OCI-M1 (cell line): ENCODE measurements around the gene TAF6.

ENCODE experiments used
- DNase-seq: peaks from one replicate; lab custom pipeline; 2025; lab: John Stamatoyannopoulos, UW

Gene TAF6

DNA sequence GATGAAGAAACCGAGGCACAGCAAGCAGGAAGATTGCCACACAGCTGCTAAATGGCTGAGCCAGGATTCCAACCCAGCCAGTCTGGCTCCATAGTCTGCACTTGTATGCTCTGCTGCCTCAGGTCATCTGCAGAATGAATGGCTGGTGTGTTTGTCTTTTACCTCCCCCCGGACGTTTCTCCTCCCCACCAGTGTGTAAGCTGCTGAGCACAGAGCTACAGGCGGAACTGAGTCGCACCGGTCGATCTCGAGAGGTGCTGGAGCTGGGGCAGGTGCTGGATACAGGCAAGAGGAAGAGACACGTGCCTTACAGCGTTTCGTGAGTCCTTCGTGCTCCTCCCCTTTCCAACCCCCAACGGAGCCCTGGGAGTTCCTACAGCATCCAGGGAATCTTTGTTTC lies 2.9 kb upstream of the TAF6 start:
- no peak for DNase-seq

DNA sequence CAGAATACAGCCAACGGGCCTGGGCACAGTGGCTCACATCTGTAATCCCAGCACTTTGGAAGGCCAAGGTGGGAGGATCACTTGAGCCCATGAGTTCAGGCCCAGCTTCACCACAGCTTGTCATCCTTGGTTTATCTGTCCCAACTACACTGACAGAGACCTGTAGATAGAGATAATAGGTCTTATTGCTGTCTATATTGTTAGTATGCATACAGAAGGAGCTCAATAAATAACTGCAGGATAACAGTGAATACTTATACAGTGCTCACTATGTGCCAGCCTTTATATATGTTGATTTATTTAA lies 1.5 kb upstream of the TAF6 start:
- DNase-seq, result no peak

DNA sequence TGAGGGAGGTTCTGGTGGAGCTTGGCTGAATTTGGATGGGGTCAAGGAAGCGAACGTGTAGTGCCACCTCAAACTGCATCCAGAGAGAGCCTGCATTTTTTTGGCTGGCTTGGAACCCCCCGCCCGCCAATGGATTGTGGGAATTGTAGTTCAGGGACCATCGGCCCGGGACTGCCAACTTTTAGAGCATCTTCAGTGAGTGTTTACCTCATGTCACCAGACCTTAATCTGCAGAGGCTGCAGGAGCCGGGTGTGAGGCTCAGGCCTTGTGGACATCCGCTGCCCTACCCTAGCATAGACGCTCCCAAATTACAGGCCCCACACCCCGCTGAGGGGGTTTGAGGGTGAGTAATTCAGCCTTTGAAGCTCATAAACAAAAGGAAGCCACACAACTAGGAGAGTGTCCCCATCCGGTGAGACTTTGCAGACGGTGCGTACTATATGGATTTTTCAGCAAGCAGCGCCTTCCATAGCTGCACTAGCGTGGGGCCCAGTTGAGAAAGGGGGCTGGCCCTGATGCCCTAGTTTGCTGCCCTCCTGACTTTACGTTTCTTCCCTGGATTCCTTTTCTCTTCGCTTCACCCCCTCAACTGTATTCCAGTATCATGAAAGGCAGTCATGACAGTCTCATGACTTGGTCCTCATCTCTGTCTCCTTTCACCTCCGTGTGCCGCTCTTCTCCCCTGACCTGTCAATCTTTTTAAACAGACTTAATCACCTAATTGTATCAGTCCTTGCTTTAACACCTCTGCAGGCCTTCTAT lies 993 bp upstream of the TAF6 start:
- peak; percentile 90 for DNase-seq

DNA sequence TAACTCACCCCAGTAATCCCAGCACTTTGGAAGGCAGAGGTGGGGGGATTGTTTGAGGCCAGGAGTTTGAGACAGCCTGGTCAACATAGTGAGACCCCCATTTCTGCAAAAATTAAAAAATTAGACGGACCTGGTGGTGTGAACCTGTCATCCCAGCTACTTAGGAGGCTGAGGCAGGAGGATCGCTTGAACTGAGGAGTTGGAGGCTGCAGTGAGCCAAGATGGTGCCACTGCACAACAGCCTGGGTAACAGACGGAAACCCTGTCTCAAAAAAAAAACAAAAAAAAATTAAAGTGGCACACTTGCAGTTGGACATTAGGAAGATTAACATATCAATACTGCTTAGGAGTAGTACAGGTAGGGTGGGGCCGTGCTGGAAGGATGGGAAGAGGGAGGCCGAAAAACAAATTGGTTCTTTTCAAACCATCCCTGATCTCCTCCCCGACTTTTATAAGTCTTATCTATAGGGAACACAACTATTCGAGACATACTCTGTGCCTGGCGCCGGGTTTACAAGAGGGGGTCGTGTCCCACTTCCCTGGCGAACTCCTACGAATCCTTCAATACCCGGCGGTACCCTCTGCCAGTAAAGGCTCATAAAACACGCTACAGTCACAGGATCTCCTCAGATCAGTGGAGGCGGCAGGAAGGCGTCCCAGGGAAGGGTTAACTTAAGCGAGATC lies 628 bp downstream of the TAF6 start:
- DNase-seq, result peak; percentile 68

DNA sequence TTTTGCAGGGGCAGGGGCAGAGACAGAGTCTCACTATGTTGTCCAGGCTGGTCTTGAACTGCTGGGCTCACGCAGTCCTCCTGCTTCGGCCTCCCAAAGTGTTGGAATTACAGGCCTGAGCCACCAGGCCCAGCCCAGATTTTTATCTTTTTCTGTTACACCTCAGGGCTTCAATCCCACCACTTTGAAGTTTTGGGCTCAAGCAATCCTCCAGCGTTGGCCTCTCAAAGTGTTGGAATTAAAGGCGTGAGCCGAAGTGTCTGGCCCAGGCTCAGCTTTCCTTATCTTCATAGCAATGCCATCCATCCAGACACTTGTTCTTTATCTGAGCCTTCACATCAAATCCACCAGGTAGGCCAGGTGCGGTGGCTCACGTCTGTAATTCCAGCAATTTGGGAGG lies 4.1 kb downstream of the TAF6 start:
- DNase-seq, result no peak

DNA sequence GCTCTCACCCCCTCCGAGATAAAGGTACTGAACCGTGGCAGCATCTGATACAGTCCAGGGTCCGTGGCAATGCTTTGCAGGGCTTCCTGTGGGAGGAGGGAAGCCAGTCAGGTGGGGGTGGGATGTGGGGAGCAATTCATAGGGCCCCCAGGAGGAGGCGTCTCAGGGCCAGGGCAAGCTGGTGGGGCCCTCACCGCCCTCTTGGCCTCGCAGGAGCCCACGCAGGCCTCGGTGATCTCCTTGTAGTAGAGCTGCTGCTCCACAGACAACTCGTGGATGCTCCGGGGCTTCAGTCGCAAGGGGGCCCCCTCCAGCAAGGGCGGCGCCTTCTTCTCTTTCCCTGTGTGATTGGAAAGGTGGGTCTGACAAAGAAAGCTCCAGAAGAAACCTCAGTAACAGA lies 7.2 kb downstream of the TAF6 start:
- DNase-seq, result no peak

DNA sequence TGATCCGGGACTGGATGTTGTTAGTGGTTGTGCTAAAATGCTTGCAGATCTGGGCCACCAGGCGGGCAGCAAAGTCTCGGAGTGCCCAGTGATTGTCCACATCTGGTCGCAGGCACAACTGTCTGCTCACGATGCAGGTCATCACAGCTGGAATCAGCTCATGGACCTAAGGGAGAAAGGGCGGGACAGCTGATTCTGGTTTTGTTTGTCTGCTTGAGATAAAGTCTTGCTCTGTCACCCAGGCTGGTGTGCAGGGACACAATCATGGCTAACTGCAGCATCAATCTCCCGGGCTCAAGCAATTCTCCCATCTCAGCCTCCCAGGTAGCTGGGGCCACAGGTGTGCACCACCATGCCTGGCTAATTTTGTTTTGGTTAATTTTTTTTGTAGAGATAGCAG lies 8.0 kb downstream of the TAF6 start:
- no peak for DNase-seq

DNA sequence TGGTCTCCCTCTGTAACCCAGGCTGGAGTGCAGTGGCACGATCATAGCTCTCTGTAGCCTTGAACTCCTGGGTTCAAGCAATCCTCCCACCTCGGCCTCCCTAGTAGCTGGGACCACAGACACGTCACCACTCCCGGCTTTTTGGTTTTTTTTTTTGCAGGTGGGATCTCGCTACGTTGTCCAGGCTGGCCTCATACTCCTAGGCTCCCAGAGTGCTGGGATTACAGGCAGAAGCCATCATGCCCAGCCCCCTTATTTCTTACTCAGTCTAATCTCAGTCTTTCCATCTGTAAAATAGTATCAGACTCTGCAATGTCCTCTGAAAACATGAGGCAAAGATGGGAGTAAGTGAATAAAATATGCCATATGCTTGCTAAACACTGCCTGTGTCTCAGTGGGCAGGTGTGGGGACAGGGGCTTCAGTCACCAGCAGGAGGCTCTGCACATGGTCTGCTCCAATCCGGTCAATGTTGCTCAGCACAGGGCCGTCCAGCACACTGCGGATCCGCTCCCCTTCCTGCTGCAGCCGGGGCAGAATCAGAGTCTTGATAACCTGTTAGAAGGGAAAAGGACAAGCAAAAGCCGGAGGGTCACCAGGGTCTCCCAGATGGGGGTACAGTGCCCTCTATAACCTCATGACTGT lies 9.5 kb downstream of the TAF6 start:
- DNase-seq, result no peak

DNA sequence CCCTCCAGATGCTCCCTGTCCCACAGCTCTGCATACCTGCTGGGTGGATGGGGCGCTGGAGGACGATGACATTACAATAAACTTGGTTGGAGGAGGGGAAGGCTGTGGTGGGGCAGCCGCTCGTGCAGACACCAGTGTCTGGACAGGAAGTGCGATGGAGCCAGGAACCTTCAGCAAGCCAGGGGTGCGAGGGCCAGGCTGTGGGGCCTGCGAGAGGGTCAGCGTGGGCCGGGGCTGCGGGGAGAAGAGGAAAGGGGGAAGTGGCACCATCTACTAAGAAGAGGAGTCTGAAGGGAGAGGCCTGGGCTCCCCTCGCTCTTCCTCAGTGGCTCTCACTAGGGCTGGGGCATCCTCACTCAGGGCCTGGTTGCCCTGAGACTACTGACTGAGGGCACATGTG lies 11.3 kb downstream of the TAF6 start:
- DNase-seq, result no peak

DNA sequence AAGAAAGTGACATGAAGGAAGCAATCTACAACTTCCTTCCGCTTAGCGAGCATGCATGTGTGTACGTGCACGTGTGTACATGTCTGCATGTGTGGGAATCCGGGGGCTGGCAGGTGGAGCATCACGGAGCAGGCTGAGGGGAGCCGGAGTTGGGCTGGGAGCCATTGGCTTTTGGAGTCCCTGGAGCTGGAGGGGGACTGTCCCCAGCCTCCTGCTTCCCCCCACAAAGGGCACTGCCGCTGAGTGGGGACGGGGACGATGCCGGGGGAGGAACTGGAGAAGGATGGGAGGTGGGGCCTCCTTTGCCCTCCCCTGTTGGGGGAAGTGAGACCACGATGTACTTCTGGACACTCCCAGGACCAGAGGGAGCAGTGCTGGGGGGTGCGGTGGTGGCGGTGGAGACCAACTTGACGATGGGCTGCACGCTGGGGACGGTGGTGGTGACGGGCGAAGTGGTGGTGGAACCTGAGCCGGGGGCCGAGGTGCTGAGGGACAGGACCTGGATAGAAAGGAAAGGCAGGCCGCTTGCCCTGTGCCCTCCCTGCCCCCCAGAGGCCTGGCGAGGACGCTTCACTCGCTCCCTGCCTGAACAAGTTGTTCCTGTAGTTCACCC lies 11.9 kb downstream of the TAF6 start:
- no peak for DNase-seq

DNA sequence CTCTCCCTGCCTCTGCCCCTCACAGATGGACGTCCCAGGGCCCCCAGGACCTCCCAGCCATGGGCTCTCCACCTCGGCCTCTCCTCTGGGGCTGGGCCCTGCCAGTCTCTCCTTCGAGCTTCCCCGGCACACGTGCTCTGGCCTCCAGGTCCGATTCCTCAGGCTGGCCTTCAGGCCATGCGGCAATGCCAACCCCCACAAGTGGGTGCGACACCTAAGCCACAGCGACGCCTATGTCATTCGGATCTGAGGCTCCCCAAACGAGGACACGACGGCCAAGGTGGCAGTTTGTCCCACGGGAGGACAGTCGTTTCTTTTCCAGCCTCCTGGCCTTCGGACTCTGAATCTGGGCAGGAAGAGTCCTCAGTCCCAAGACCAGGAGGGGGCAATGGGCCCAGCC lies 12.5 kb downstream of the TAF6 start:
- no peak for DNase-seq

DNA sequence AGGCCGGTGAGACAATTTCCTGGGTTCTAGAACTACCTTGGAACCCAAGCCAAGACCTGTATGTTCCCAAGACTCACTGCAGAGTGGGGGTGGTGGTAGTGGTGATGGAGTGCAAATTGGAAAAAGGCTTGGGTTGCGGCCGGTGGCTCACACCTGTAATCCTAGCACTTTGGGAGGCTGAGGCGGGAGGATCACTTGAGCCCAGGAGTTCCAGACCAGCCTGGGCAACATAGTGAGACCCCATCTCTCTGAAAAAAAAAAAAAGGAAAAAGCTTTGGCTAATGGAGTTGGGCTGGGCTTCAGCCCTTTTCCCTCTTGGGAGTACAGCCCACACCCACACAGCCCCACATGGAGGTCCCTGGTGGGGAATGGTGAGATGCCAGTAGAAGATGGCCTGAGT lies 13.6 kb downstream of the TAF6 start:
- no peak for DNase-seq

DNA sequence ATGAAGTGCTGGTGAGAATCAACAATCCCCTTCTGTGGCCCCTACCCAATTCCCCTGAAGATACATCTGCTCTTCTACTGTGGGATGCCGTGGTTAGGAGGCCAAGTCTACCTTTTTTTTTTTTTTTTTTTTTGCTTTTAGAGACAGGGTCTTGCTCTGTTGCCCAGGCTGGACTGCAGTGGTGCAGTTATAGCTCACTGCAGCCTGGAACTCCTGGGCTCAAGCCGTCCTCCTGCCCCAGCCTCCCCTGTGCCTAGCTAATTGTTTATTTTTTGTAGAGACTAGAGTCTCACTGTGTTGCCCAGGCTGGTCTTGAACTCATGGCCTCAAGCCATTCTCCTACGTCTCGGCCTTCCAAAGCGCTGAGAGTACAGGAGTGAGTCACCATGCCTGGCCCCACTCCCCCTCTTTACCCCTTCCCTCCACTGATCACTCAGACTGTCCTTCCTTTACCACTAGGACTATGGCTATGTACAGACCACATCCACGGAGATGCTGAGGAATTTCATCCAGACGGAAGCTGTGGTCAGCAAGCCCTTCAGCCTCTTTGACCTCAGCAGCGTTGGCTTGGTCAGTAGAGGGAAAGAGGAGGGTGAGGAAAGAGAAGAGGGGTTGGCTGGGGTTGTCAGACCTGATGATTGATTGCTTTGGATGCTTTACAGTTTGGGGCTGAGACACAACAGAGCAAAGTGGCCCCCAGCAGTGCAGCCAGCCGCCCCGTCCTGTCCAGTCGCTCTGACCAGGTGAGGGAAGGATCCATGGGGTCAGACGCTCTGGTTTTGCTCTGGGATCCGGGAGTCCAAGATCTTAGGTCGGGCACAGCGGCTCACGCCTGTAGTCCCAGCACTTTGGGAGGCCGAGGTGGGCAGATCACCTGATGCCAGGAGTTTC lies 16.0 kb downstream of the TAF6 start:
- no peak for DNase-seq

DNA sequence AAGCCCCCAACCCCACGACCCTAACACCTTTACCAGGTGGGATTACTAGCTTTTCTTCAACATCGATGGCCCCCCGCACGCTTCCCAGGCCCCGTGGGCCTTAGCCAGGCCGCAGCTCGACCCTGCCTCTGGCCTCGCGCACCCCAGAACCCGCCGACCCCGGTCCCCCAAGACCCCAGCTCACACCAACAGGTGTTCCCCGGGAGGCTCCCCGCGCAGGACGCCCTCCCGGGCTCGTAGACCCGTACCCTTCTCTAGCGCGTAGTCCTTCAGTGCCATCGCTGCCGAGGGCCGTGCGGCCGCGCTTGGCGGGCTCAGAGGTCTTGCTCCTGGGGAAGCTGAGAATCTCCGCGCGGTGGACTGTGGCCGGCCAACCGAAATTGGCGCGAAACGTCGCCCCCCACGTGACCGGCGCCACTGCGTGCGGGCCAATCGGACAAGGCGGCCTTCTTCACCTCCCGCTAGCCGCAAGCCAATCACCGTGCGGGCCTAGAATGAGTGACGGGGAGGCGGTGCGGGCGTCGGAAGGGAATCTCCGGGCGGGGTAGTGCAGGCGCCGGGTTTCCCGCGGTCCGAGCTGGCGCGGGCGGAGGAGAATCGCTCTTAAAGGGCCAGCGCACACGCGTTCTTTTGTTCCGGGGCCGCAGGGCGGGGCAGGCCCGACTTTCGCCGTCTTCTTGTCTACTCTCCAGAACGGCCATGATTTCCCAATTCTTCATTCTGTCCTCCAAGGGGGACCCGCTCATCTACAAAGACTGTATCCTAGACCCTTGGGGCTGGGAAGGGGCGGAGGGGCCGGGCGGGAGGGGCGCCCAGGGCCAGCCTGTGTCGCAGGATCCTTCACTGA lies 17.9 kb downstream of the TAF6 start, which contains the start of the genes AP4M1 and MCM7:
Gene AP4M1 (plus strand): TSS at position 628 of the 847 bp plus-strand sequence. CDS start 72 bp downstream, at position 700.
Gene MCM7 (minus strand): TSS at position 382 of the 847 bp plus-strand sequence. CDS start 103 bp downstream, at position 279.
- DNase-seq, result peak; percentile 100

DNA sequence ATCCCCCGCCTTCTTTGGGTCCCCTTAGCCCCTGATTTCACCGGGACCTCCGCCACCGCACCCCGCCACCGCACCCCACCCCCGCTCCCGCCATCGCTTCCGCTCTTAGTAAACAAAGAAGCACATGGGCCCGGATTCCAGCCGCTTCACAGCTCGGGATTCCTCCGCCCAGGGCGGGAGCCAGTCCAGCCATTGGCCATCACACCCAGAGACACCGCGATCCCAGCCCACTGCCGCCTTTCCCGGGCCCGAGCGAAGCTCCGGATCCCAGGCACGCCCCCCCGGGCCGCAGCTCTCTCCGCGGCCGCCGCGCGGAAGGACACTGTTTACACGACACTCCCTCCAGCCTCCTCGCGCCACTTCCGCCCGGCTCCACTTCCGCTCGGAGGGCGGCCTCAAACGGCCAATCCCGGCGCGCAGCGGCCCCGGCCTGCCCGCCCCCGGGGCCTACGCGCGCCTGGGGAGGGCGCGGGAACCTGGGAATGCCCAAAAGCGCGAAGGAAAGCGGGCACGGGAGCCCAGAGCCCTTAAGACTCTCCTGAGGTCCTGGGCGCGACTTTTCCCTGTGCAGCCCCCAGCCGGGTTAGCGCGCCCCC lies 18.6 kb downstream of the TAF6 start:
- peak; percentile 97 for DNase-seq

DNA sequence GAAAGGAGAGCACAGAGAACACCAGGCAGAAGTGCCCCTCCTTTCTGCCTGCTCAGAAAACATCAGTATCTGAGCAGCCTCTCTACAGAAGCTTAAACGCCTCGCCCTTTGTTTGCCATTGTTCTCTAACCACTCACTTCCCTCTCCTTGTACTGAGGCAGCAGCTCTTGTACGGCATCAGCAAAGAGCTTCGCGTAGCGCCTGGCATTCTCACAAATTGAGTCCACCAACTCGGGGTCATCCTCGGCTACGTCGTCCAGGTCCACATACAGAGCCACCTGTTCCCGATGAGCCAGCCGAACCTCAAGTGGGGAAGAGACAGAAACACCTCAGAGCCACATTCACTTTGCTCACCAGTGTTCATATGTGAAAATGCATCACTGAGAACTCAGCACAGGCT lies 19.7 kb downstream of the TAF6 start:
- no peak for DNase-seq

DNA sequence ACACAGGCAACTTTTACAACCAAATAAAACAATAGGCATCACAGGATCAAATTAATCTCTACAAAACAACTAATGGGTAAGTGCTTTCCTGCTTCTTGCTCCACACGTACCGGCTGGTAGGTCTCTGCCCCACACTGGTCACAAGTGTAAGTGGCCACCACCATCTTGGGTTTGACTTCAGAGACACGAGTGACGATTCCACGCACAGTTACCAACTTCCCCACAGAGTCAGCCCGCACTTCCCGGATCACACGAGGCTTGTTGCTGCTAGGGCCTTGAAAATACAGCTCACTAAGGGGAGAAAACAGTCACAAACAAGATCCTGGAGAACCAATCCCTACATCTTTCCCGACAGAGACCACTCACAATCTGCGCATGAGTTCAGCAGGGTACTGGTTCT lies 20.2 kb downstream of the TAF6 start:
- DNase-seq, result no peak

DNA sequence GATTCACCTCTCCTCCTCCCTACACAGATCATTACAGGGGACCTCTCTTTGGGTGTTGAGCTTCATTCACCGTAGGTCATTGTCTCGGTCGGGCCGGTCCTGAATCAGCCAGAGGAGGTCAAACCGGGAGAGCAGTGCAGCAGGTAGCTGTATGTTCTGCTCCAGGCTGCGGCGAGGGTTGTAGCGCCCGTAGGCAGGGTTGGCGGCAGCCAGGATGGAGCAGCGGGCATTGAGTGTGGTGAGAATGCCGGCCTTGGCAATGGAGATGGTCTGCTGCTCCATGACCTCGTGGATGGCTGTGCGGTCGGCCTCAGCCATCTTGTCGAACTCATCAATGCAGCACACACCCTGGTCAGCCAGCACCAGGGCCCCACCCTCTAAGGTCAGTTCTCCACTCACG lies 23.5 kb downstream of the TAF6 start:
- no peak for DNase-seq

DNA sequence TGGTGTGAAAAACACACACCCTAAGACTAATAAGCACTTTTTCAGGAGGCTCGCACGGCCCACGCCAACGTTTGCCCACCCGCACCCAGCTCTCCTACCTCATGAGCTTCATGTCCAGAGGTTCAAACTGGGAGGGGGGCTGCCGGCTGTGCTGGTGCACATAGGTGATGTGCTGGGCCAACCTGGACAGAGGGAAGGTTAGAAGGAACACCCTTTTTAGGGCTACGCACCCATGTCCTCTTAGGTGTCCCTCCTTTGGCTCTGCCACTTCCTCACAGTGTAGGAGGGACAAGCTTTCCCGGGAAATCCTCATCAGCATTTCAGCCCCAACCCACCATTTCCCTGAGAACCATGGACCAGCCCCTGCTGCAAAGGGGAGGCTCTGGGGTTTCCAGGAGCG lies 23.9 kb downstream of the TAF6 start:
- DNase-seq, result no peak

DNA sequence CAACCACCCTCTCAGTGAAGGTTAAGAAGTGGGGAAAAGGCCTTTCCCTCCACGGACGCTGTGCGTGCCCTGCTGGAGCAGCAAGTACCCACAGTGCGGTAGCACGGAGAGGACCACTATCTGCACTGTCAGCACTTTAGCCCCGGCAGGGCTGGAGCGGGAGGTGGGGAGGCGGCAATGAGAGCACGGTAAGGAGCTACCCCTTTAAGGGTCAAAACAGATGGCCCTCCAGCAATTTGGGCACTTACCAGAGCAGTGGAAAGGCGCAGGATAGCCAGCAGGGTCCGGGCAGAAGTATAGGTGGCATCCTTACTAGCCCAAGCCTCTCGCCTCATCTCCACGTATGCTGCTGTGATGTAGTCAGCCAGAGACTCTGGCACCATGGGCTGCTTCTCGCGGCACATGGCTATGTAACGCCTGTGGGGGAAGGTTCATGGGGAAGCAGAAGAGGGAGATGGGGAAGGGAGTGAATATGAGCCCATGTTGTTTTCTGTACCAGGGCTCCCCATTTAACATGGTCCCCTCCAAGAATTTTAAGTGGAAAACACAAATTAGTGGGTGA lies 25.2 kb downstream of the TAF6 start:
- DNase-seq, result no peak
